Endometrial microvascular endothelial cells (primary cell): ENCODE measurements around the gene CDK9. TPM values are rescaled to one million over a fixed set of nuclear protein-coding genes. Genes with fewer than 3 reads are reported as not detected.

Experiments used
- in situ Hi-C: cut with HindIII; loops from 2 replicates; pipeline ENCODE4 v1.10.0; 2017; ENCODE audit warnings: low sequenced_read_pairs, low pct_unique_long_range_greater_than_20kb; ENCODE audit errors: inconsistent ontology term
- total RNA-seq: library from RNA; depleted of rRNA; stranded (reverse); fragments of >200 nt; gene quantifications from one replicate; pipeline ENCODE4 v1.2.3, GENCODE V29; 2015; ENCODE audit errors: inconsistent ontology term

Gene CDK9
- total RNA-seq, 1 donor from 2014 or later = 118 TPM

DNA sequence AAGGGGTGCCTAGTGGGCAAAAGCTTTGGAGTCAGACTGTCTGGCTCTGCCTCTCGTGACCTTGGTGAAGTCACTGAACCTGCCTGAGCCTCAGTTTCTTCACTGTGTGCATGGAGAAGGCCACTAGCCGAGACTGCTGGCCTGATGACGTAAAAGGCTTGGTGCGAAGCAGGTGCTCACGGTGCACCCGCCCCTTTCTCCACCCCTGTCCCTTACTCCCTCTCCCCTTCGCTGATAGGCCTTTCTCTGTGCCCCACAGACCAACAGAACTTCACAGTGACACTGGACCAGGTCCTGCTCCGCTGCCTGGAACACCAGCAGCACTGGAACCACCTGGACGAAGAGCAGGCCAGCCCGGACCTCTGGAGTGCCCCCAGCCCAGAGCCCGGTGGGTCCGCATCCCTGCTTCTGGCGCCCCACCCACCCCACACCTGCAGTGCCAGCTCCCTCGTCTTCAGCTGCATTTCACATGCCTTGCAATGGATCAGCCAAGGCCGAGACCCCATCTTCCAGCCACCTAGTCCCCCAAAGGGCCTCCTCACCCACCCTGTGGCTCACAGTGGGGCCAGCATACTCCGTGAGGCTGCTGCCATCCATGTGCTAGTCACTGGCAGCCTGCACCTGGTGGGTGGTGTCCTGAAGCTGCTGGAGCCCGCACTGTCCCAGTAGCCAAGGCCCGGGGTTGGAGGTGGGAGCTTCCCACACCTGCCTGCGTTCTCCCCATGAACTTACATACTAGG is 27.3 kb downstream of the CDK9 start:
- in situ Hi-C loops = no loop called here

DNA sequence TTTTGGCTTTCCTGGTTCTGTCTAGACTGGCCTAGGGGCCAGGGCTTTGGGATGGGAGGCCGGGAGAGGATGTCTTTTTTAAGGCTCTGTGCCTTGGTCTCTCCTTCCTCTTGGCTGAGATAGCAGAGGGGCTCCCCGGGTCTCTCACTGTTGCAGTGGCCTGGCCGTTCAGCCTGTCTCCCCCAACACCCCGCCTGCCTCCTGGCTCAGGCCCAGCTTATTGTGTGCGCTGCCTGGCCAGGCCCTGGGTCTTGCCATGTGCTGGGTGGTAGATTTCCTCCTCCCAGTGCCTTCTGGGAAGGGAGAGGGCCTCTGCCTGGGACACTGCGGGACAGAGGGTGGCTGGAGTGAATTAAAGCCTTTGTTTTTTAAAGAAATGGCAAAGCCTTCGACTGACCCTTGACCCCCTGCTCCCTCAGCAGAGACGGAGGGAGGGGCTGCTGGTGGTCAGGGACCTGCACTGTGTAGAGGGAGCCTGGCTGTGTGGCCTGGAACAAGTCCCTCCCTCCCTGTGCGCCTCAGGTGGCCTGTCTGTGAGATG is 27.9 kb downstream of the CDK9 start:
- in situ Hi-C loops = no loop called here

DNA sequence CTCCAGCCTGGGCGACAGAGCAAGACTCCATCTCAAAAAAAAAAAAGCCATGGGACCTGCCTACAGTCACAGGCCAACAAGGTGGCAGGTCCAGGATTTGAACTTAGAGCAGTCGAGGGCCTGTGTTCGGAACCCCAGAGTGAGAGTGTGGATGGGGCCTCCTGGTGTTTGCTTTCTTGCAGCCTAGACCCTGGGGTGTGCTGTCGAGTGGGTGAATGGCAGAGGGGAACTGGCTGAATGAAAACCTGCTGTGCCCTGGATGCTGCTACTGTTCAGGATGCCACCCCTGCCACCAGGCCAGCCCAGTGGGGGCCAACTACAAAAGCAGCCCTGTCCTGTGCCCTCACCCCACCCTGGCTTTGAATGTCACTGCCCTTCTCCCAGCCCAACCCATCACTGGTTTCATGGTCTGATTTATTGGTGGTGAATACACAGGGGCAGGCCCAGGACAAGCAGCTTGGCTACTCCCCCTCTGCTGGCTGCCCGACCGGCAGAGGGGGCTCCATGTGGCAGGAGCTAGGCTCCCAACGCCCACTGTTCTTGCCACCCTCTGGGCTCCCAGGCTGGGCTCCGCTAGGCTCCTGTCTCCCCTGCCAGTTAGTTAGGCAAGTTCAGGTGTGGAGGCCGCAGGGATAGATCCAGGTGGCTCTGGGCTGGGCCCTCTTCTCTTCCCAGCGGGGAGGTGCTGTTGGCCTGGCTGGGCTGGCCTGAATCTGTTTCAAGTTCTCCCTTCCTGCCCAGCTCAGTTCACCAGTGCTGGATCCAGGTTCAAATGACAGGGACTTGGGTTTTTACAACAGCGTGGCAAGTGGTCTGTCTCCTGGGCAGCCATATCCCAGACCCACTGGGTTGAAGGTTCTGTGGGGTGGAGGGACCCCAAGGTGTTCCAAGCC is 29.0 kb downstream of the CDK9 start:
- in situ Hi-C loops = no loop called here

DNA sequence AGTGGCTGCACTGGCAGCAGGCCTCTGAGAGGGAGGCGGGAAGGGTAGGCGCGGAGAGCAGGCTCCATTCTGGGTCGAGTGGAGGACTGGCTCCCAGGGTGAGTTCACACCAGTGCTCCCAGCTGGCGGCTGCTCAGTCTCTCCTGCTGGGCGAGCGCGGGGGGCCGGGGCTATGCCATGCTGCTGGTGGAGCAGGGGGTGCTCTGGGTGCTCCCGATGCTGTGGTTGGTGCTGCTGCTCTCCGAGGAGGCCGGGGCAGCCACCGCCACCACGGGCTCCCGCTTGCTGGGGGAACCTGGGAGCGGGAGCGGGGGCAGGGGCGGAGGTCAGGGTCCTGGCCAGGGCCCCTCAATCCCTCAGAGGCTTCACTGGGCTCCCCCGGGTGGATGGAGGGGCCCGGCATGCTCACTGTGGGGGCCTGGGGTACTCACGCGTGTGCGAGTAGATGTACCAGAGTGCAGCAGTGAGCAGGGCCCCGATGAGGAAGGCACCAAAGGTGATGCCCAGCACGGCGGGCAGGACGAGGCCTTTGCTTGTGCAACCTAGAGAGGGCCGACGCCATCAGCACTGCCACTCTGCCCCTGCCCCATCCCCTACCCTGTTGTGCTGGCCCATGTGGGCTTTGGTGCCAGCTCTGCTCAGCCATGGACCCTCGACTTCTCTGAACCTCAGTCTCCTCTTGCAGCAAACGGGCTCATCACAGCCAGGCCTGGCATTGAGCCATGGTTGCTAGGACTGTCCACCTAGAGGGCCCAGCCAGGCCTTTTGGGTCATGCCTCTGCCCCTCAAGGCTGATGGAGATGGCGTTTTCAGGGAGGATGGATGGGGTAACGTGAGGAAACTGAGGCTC is 29.9 kb downstream of the CDK9 start:
- in situ Hi-C loops = no loop called here

DNA sequence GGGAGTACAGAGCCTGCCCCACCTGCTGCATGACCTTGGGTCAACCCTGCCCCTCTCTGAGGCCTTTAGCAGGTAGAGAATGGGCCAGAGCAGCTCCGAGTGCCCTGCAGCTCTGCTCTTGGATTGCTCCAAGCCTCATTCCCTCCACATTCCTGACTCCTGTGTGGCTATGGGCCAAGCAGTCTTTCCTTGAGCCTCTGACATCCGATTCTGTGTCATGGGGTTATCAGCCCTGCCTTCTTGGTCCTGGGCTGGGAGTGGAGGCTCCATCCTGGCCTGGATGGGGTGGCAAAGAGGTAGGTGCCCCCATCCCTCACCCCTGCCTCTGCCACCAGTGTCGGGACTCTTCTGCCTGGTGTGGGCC is 30.5 kb downstream of the CDK9 start:
- in situ Hi-C loops = no loop called here

DNA sequence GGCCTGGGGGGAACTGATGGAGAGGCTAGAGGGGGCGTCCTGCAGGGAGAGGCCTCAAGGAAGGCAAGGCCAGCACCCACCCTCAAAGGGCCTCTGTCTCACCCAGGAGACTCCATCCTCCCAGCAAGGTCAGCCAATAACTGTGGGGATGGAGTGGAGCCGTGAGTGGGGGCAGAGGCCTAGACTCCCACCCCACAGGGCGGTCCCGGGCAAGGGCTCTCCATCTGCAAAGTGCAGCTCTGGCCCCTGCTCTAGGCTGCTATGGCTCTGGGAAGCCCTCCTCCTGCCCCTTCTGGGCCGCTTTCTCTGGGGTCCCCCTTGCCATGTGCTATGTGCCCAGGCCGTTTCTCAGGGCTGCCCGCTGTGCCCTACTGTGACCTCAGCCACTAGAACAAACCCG is 30.9 kb downstream of the CDK9 start:
- in situ Hi-C loops = no loop called here

DNA sequence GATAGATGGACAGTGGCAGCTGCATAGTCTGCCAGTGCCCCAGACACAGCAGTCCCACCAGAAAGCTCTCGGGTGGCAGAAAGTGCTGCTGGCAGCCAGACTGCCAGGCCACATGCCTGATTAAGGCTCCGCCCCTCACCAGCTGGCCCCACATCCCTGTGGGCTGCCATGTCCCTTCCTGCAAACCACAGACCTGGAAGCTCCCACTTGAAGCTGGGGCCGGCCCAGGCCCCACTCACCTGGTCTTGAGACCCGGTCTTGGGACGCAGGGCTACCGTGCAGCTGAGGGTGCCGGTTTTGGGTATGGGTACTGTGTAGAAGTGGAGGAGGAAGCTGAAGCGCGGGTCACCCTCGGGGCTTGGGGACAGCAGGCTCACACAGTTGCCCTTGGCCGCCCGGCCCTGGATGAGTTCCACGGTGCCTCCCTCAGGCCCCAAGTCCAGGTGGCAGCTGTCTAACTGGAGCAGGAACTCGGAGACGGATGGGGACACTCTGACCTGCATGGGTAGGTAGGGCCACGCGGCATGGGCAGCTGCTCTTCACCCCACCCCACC is 32.1 kb downstream of the CDK9 start:
- in situ Hi-C loops = no loop called here

DNA sequence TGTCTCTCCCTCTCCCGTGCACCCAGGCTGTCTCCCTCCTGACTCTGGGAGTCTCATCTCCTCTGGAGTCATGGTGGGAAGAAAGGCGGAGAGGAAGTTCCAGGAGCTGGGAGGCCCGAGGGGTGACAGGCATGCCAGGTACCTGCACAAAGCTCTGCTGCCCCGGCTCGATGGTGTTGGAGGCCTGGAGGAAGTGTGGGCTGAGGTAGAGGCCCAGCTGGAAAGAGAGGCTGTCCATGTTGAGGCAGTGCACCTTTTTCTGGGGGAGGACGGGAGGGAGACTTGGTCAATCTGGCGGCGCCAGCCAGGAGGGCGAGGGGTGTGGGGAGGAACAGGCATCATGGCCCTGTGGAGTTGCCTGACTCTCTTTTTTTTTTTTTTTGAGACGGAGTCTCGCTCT is 32.7 kb downstream of the CDK9 start:
- in situ Hi-C loops = no loop called here

DNA sequence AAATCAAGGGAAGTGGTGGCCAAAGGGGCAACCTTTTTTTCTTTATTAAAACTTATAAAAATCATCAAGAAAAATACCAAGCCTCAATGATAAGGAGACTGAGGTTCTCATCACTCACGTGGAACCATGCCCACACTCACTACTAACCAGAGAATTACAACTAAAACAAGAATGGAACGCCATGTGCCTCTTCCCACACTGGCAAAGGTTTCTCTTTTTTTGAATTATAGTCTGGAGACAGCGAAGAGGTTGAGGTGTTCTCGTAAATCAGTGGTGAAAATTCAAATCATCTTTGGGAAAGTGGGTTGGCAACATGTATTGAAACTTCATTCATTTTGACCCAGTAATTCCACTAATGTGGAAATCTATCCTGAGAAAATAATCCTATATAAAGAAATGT is 36.3 kb downstream of the CDK9 start:
- in situ Hi-C loops = no loop called here

DNA sequence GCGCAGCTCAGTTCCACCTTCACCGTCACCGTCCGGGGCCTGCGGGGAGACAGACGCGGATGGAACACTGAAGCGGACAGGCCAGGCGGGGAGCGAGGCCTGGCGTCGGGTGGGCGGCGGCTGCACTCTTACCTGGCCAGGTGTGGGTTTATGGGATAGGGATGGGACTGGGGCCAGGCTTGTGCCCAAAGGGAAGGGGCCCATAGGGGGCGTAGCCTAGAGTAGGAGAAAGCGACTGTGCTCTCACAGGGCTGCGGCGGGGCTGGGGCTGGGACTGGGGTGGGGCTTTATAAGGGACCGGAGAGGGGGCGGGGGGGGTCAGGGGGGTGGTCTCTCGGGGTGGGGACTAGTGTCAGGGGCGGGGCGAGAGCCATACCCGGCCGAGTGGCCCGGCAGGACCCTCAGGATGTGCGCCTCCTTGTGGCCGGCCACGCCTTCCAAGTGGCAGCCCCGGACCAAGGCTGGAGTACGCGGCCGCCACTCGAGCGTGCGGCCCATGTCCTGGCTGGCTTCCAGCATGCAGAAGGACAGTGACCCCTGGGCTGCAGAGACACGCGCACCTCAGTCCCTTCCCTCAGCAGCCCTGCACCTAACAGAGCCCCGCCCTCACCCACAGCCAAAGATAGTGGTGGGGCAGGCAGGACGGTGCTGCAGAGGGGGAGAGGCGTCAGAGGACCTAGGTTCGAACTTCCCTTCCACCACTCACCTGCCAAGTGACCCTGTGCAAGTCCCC is 39.7 kb downstream of the CDK9 start:
- in situ Hi-C loops = no loop called here

DNA sequence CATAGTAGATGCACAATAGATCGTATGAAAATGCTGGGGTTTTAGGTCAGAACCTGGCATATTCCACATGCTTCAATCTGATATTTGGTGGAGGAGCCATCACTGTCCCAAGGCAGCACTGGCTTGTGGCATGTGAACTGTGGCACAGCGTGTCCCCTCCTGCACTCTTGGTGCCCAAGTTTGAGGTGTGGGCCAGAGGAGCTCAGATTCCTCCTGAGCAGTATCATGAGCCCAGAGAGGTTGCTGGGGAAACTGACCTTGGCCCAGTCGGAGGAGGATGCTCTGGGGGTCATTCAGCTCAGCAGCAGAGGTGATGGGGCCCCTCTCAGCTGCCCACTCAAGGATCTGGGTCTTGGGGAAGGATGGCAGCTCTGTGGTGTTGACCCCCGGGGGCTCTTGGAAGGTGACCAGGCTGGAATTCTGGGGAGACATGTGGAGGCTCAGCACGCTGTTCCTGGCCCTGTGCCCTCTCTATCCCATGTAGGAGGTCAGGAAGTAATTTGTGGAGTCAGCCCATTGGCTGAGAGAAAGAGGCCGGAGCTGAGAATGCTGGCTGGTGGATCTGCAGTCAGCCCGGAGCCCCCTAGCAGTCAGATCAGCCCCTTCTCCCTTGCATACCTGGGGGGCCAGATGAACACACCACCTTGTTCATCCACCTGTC is 40.5 kb downstream of the CDK9 start:
- in situ Hi-C loops = no loop called here

DNA sequence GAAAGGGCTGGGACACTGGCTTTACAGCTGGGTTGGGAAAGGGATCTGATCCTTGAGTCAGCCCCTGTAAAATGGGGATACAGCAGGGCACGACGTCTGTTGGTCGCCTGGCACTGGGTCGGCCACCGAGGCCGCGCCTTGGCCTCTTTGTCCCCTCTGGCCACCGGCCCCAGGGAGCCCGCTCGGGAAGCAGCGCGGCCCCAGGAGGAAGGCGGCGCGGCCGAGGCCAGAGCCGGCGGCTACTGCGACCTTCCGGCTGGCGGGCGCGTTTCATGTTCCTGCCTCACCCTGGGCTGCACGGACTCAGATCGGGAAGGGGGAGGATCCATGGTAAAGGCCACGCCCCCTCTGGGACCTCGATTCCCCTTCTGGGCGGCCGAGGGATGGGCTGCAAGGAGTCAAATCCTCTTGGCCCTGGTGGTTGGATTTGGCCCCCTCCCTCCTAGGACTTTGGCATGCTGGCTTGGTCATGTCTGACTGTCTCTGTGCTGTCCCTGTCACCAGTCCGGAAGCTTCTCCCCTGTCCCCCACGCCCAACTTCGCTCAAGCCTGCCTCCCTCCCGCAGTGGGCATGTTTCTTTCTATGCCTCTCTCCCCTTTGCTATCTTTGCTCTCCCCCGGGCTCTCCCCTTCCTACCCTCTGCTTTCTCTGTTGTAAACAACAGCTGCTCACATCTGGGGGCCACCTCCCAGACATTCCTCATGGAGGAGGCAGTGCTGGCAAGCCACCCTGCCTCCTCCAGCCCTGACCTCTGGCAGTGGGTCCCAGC is 42.6 kb downstream of the CDK9 start:
- in situ Hi-C loops = no loop called here

DNA sequence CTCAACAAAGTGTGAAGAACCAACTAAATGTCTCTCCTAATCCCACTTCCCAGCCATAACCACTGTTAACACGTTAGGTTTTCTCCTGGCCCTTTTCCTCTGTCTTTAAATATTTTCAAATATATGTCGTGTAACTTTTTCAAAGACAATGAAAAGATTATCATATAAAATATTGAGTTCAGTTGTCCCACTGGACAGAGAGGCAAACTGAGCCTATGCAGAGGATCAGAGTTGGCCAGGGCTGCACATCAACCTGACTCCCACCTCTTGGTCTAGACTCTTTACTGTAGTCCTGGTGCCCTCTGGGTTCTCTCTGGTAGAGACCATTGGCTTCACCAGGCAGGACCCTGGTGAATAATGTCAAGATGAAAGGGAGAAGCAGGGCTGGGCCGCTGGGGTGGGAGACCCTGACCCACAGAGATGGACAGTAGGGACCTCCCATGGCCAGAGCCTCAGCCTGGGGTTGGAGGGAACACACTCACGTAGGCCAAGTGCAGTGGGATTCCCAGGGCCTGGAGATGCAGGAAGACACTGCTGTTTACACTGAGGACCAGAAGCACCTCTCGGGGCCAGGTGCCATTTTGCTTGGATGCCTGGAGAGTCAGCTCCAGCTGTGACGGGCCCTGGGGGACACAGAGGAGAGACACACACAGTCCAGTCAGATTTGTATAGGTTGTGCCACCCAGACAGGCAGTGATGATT is 43.5 kb downstream of the CDK9 start:
- in situ Hi-C loops = no loop called here

DNA sequence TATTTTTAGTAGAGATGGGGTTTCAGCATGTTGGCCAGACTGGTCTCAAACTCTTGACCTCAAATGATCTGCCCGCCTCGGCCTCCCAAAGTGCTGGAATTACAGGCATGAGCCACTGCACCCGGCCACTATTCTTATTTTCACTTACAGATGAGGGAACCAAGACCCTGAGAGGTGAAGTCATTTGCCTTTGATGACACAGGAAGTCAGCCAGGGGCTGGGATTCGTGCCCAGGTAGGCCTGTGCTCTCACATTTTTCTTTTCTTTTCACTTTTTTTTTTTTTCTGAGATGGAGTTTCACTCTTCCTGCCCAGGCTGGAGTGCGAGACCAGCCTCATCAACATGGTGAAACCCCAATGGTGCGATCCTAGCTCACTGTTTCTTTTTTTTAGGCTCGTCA is 46.4 kb downstream of the CDK9 start:
- in situ Hi-C loops = no loop called here

DNA sequence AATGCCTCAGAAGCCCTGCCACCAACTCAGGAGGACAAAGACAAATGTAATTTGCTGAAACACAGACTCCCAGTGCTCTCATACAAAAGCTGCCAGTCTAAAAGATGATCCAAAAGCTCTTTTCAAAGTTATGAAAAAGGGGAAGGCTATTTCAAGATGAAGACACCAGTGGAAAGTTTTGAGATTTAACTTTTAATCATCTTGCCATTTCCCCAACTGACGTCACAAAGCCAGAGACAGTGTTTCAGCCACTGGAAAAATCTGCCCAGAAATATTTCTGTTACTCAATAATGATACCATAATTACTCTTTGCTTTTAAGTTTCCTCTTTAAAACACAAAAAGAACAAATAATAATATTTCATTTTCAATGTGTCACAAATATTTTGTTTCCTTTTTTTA is 47.7 kb downstream of the CDK9 start:
- in situ Hi-C loops = no loop called here

DNA sequence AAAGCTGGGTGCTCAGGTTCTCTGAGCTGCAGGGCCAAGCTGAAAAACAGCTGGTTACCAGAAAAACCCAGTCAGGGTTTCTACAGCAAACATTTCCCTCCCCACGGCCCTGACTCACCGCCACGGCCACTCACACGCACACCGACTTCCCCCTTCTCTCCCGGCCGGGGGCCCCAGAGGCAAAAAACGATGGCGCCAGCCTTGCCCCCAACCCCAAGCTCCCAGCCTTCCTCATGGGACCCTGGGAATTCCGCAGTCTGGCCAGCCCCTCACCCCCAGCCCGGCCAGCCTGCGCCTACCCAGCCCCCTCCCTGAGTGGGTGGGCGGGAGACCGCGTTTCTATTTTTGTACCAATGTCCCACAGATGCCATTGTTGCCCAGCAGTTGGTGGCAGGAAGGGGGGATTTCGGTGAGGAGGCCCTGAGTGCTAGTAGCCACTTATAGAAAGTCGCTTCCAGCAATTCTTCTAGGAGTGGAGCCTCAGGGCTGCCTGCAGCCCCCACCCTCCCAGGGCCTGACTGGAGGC is 50.2 kb downstream of the CDK9 start:
- in situ Hi-C loops = no loop called here
